ENCODE results near the gene CENATAC.

The CENATAC gene

DNA sequence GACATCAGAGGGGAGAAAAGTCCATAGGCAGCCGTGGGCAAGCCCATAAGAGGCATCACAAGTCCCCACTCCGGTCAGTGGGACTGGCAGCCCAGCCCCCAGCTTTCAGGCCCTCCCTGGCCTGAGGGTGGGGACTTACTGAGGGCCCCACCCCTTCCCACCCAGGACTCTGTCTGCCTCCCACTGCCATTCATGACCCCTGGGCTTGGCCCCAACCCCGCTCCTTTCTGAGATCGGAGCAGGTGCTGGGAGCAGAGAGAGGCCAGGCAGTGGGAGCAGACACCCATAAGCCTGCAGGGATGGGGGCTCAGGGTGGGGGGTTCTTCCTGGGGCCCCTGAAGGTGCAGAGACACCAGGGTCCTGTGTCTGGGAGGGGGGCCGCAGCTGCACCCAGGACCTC is 36.7 kb upstream of the CENATAC start:
- TF ChIP-seq, protein P1, sequence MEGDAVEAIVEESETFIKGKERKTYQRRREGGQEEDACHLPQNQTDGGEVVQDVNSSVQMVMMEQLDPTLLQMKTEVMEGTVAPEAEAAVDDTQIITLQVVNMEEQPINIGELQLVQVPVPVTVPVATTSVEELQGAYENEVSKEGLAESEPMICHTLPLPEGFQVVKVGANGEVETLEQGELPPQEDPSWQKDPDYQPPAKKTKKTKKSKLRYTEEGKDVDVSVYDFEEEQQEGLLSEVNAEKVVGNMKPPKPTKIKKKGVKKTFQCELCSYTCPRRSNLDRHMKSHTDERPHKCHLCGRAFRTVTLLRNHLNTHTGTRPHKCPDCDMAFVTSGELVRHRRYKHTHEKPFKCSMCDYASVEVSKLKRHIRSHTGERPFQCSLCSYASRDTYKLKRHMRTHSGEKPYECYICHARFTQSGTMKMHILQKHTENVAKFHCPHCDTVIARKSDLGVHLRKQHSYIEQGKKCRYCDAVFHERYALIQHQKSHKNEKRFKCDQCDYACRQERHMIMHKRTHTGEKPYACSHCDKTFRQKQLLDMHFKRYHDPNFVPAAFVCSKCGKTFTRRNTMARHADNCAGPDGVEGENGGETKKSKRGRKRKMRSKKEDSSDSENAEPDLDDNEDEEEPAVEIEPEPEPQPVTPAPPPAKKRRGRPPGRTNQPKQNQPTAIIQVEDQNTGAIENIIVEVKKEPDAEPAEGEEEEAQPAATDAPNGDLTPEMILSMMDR (IDR thresholded peaks at IDR 0.05): no peak

- TF ChIP-seq, protein P1 (IDR thresholded peaks at IDR 0.05): no peak
Observed at GRCh38 chr11:118961591-118961990, 36.3 kb upstream of the CENATAC start.

DNA sequence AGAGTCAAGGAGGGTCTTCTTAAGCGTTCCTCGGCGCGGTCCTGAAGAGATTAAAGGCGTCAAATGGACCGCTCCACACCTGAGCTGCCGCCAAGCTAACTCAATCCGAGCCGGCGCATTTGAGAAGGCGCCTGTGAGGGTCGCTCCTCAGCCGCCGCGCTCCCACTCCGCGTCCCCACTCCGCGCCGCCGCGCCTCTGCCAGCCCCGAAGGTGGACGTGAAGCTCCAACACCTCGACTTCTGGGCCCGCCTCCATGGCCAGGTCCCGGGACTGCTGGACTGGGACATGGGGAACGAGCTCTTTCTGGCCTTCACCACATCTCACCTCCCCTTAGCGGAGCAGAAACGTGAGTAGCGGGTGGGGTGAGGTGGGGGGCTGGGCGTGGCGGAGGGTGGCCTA is 26.3 kb upstream of the CENATAC start, which contains the start of gene FOXR1:
FOXR1 (plus strand) TSS at position 116 of the 400 bp plus-strand sequence; CDS start at position 287, 171 bp downstream.
- TF ChIP-seq, protein P1 (IDR thresholded peaks at IDR 0.05): no peak

GRCh38 chr11:118973985-118974384 is 24.0 kb upstream of the CENATAC start:
- TF ChIP-seq, protein P1 (IDR thresholded peaks at IDR 0.05): no peak

- TF ChIP-seq, protein P1 (IDR thresholded peaks at IDR 0.05): no peak
Observed at GRCh38 chr11:118975771-118976709, 21.9 kb upstream of the CENATAC start.

GRCh38 chr11:118979434-118979833 is 18.5 kb upstream of the CENATAC start:
- TF ChIP-seq, protein P1 (IDR thresholded peaks at IDR 0.05): no peak

DNA sequence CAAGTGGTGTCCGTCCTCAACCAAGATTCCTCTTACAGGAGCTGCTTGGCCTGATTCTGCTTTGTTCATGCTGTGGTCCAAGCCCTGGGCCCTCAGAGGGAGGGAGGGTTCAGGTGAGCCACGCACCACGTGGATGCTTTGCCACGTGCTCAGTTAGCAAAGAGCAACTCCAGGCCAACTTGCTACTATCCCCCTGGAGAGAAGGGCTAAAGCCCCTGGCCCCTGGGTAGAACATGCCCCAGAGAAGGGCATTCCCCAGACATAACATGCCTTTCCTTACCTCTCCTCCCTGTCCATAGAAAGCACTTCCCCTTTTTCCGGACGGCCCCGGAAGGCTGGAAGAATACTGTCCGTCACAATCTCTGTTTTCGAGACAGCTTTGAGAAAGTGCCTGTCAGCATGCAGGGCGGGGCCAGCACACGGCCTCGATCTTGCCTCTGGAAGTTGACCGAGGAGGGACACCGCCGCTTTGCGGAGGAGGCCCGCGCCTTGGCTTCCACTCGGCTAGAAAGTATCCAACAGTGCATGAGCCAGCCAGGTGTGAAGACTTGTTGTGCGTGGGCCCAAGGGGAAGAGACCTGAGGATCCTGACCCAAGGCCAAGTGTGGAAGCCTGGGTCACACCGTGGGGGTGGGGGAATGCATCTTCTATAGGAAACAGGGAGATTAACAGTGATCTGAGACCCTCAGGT is 17.6 kb upstream of the CENATAC start:
- TF ChIP-seq, protein P1 (IDR thresholded peaks at IDR 0.05): no peak

All from LNCAP (cell line).